ENCODE measurements around the gene RRP7A. TPM values are rescaled to one million over a fixed set of nuclear protein-coding genes. Genes with fewer than 3 reads are reported as not detected.
"Not testable (repeated sequence)": the region's sequence is repeated elsewhere in the genome, so short reads cannot be mapped to it uniquely, and the experiment has no call there.

RRP7A gene
- total RNA-seq, 4 donors from 2014 or later = 9.7 to 38.6 (median 28.6) TPM

GRCh38 chr22:42512273-42512990 lies 7.2 kb downstream of the RRP7A start:
- H3K36me3 ChIP-seq; H3K4me1 ChIP-seq; H3K9me3 ChIP-seq; H3K27me3 ChIP-seq; intact Hi-C loops (cut with DNase I; ENCODE audit: low total_unique reads); H3K4me3 ChIP-seq: not testable (repeated sequence)
- DNase-seq = peak; percentile 33 to 39
- H3K27ac ChIP-seq = peak overlapping the region; percentile 20 to 26
- TF ChIP-seq, protein P1, sequence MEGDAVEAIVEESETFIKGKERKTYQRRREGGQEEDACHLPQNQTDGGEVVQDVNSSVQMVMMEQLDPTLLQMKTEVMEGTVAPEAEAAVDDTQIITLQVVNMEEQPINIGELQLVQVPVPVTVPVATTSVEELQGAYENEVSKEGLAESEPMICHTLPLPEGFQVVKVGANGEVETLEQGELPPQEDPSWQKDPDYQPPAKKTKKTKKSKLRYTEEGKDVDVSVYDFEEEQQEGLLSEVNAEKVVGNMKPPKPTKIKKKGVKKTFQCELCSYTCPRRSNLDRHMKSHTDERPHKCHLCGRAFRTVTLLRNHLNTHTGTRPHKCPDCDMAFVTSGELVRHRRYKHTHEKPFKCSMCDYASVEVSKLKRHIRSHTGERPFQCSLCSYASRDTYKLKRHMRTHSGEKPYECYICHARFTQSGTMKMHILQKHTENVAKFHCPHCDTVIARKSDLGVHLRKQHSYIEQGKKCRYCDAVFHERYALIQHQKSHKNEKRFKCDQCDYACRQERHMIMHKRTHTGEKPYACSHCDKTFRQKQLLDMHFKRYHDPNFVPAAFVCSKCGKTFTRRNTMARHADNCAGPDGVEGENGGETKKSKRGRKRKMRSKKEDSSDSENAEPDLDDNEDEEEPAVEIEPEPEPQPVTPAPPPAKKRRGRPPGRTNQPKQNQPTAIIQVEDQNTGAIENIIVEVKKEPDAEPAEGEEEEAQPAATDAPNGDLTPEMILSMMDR (IDR thresholded peaks at IDR 0.05) = peak in 3 of 4 experiments; percentile 26 to 57 (median 32)

- TF ChIP-seq, protein P1 (IDR thresholded peaks at IDR 0.05) = no peak
- TF ChIP-seq POLR2A (IDR thresholded peaks at IDR 0.05) = no peak
- no peaks in the 10 kb centered on the region for H3K36me3 ChIP-seq
- intact Hi-C loops (cut with DNase I; ENCODE audit: low total_unique reads) = no loop called here
- H3K4me1 ChIP-seq = no peaks in the 10 kb centered on the region
- no peaks in the 10 kb centered on the region for H3K9me3 ChIP-seq
- no peak for DNase-seq
- H3K27me3 ChIP-seq = no peaks in the 10 kb centered on the region
- no peak overlapping the region for H3K27ac ChIP-seq
- H3K4me3 ChIP-seq = no peak overlapping the region
These were observed 8.2 kb downstream of the RRP7A start for GRCh38 chr22:42511401-42511891.

GRCh38 chr22:42509548-42509947 lies 10.0 kb downstream of the RRP7A start:
- no peak overlapping the region for H3K4me3 ChIP-seq
- H3K27ac ChIP-seq = no peak overlapping the region
- intact Hi-C loops (cut with DNase I; ENCODE audit: low total_unique reads) = no loop called here
- no peaks in the 10 kb centered on the region for H3K36me3 ChIP-seq
- no peaks in the 10 kb centered on the region for H3K9me3 ChIP-seq
- no peak for TF ChIP-seq POLR2A (IDR thresholded peaks at IDR 0.05)
- TF ChIP-seq, protein P1 (IDR thresholded peaks at IDR 0.05) = no peak
- no peaks in the 10 kb centered on the region for H3K27me3 ChIP-seq
- no peak for DNase-seq
- no peaks in the 10 kb centered on the region for H3K4me1 ChIP-seq

GRCh38 chr22:42508975-42509364 lies 10.6 kb downstream of the RRP7A start:
- H3K27me3 ChIP-seq; H3K4me3 ChIP-seq; H3K9me3 ChIP-seq; DNase-seq; H3K36me3 ChIP-seq; intact Hi-C loops (cut with DNase I; ENCODE audit: low total_unique reads); H3K27ac ChIP-seq; H3K4me1 ChIP-seq: not testable (repeated sequence)

GRCh38 chr22:42508327-42508974 lies 11.1 kb downstream of the RRP7A start:
- H3K27ac ChIP-seq; intact Hi-C loops (cut with DNase I; ENCODE audit: low total_unique reads); H3K4me1 ChIP-seq; H3K9me3 ChIP-seq; H3K36me3 ChIP-seq; H3K27me3 ChIP-seq; H3K4me3 ChIP-seq; DNase-seq: not testable (repeated sequence)

GRCh38 chr22:42500836-42501179 lies 18.8 kb downstream of the RRP7A start:
- Histone ChIP-seq H3K4me1 (peaks cover 0 to 4% of the 10 kb centered on the region in 2 donors), H3K9me3 (no peaks in the 10 kb centered on the region), H3K27me3 (no peaks in the 10 kb centered on the region), H3K36me3 (no peaks in the 10 kb centered on the region), H3K4me3 (peak overlapping the region; percentile 26 to 49), H3K27ac (peak overlapping the region in 1 of 2 donors; percentile 61)
- TF ChIP-seq, protein P1 (IDR thresholded peaks at IDR 0.05) = no peak
- peak in 1 of 2 donors; percentile 1 for TF ChIP-seq POLR2A (IDR thresholded peaks at IDR 0.05)
- intact Hi-C loops (cut with DNase I; ENCODE audit: low total_unique reads) = no loop called here
- peak; percentile 32 to 38 for DNase-seq

All from uterus (tissue), 4 donors.